HEK293 (cell line): Measurements from ENCODE around the gene GJB5.
A peak's percentile ranks its signal among the peaks of the same experiment; 100 is the strongest.

ENCODE experiments used
- CTCF ChIA-PET: fragments of 350-600 bp; formaldehyde crosslinking; extraction: SDS; loops from one replicate; lab custom pipeline; 2021; ENCODE audit warnings: antibody characterized with exemption; lab: Yijun Ruan, JAX
- POLR2A ChIA-PET: fragments of 300-600 bp; formaldehyde crosslinking; extraction: SDS; loops from one replicate; lab custom pipeline; 2020; ENCODE audit warnings: antibody characterized with exemption, inconsistent platforms; lab: Yijun Ruan, JAX
- H3K27ac ChIP-seq: fragments of 200-500 bp; sonication (Bioruptor generic); 2 replicates; pipeline ENCODE4 v1.5.1; 2014; ENCODE audit warnings: low read depth, low read length, control low read depth, inconsistent platforms; ENCODE audit errors: extremely low read depth
- H3K36me3 ChIP-seq, 2 experiments: fragments of 200-500 bp in 1 of 2; sonication (Bioruptor generic) in 1 of 2; 1 replicate in 1 of 2; 2 replicates in 1 of 2; pipeline ENCODE4 v1.5.1; 2014 to 2017; ENCODE audit warnings: inconsistent platforms in 2 of 2, low read length in 2 of 2; ENCODE audit not compliant: control insufficient read depth in 2 of 2, insufficient read depth in 1 of 2
- H3K4me1 ChIP-seq: fragments of 200-500 bp; sonication (Bioruptor generic); 2 replicates; pipeline ENCODE4 v1.5.1; 2014; ENCODE audit warnings: mild to moderate bottlenecking, low read length, inconsistent platforms; ENCODE audit not compliant: control insufficient read depth, insufficient read depth
- H3K4me3 ChIP-seq: 2 replicates; pipeline ENCODE4 v1.5.1; 2011; ENCODE audit warnings: low read depth, mild to moderate bottlenecking, control low read depth, low read length, moderate library complexity
- H3K9me3 ChIP-seq: fragments of 200-500 bp; sonication (Bioruptor generic); 2 replicates; pipeline ENCODE4 v1.5.1; 2014; ENCODE audit warnings: low read depth, low read length, inconsistent platforms; ENCODE audit not compliant: control insufficient read depth, insufficient read depth
- BCL11A ChIP-seq: fragments of 450-650 bp; formaldehyde crosslinking; IDR thresholded peaks from 2 replicates; pipeline ENCODE4 v1.5.1; 2016; ENCODE audit warnings: low read depth, missing biosample characterization, missing genetic modification characterization
- GLIS1 ChIP-seq: fragments of 450-650 bp; formaldehyde crosslinking; IDR thresholded peaks from 2 replicates; pipeline ENCODE4 v1.5.1; 2016; ENCODE audit warnings: missing biosample characterization, missing genetic modification characterization
- GLIS2 ChIP-seq: fragments of 450-650 bp; formaldehyde crosslinking; IDR thresholded peaks from 2 replicates; pipeline ENCODE4 v1.5.1; 2016; ENCODE audit warnings: missing biosample characterization, missing genetic modification characterization
- IKZF3 ChIP-seq: fragments of 450-650 bp; IDR thresholded peaks from 2 replicates; pipeline ENCODE4 v1.5.0; 2018; ENCODE audit warnings: missing biosample characterization, mild to moderate bottlenecking, missing genetic modification characterization, moderate library complexity
- KLF8 ChIP-seq: fragments of 450-650 bp; formaldehyde crosslinking; IDR thresholded peaks from 2 replicates; pipeline ENCODE4 v1.5.1; 2016; ENCODE audit warnings: missing biosample characterization, missing genetic modification characterization
- OSR2 ChIP-seq: fragments of 450-650 bp; formaldehyde crosslinking; IDR thresholded peaks from 2 replicates; pipeline ENCODE4 v1.5.1; 2016; ENCODE audit warnings: missing biosample characterization, missing genetic modification characterization
- ZBTB1 ChIP-seq: fragments of 450-650 bp; formaldehyde crosslinking; IDR thresholded peaks from 2 replicates; pipeline ENCODE4 v1.5.1; 2016; ENCODE audit warnings: missing biosample characterization, missing genetic modification characterization
- ZNF112 ChIP-seq: fragments of 450-650 bp; formaldehyde crosslinking; IDR thresholded peaks from 2 replicates; pipeline ENCODE4 v1.5.0; 2017; ENCODE audit warnings: missing biosample characterization, missing genetic modification characterization
- ZNF274 ChIP-seq, 2 experiments: fragments of 200-500 bp in 1 of 2; fragments of 450-650 bp in 1 of 2; sonication (Bioruptor generic) in 1 of 2; formaldehyde crosslinking in 1 of 2; IDR thresholded peaks; 2 replicates each; pipeline versions ENCODE4 v1.5.1 to v1.6.1; 2014 to 2016; ENCODE audit warnings: borderline replicate concordance in 1 of 2, inconsistent platforms in 1 of 2, low read length in 1 of 2, missing biosample characterization in 1 of 2, missing genetic modification characterization in 1 of 2
- ZNF335 ChIP-seq: fragments of 450-650 bp; formaldehyde crosslinking; conservative IDR thresholded peaks from 2 replicates; pipeline ENCODE4 v1.5.1; 2016; ENCODE audit warnings: missing biosample characterization, missing genetic modification characterization
- ZNF366 ChIP-seq: fragments of 450-650 bp; formaldehyde crosslinking; conservative IDR thresholded peaks from 2 replicates; pipeline ENCODE4 v1.5.1; 2016; ENCODE audit warnings: missing biosample characterization, missing genetic modification characterization
- ZNF423 ChIP-seq: fragments of 450-650 bp; formaldehyde crosslinking; IDR thresholded peaks from 2 replicates; pipeline ENCODE4 v1.5.1; 2016; ENCODE audit warnings: missing biosample characterization, missing genetic modification characterization
- ZNF510 ChIP-seq: fragments of 450-650 bp; formaldehyde crosslinking; IDR thresholded peaks from 2 replicates; pipeline ENCODE4 v1.5.1; 2018; ENCODE audit warnings: mild to moderate bottlenecking, missing genetic modification characterization, missing biosample characterization; ENCODE audit not compliant: insufficient replicate concordance
- ZNF600 ChIP-seq: fragments of 450-650 bp; formaldehyde crosslinking; IDR thresholded peaks from 2 replicates; pipeline ENCODE4 v1.5.1; 2016; ENCODE audit warnings: missing biosample characterization, missing genetic modification characterization
- ZNF654 ChIP-seq: fragments of 450-650 bp; formaldehyde crosslinking; IDR thresholded peaks from 2 replicates; pipeline ENCODE4 v1.5.1; 2016; ENCODE audit warnings: low read depth, missing biosample characterization, missing genetic modification characterization
- ZNF660 ChIP-seq: fragments of 450-650 bp; IDR thresholded peaks from 2 replicates; pipeline ENCODE4 v1.5.1; 2018; ENCODE audit warnings: missing biosample characterization, mild to moderate bottlenecking, missing genetic modification characterization
- ZNF747 ChIP-seq: fragments of 450-650 bp; formaldehyde crosslinking; IDR thresholded peaks from 2 replicates; pipeline ENCODE4 v1.5.1; 2016; ENCODE audit warnings: missing biosample characterization, missing genetic modification characterization
- ZNF837 ChIP-seq: fragments of 450-650 bp; formaldehyde crosslinking; IDR thresholded peaks from 2 replicates; pipeline ENCODE4 v1.5.1; 2016; ENCODE audit warnings: missing biosample characterization, missing genetic modification characterization
- ZSCAN30 ChIP-seq: fragments of 450-650 bp; IDR thresholded peaks from 2 replicates; pipeline ENCODE4 v1.5.1; 2018; ENCODE audit warnings: missing biosample characterization, mild to moderate bottlenecking, missing genetic modification characterization, moderate library complexity
- TF ChIP-seq, protein P1 (sequence below): fragments of 450-650 bp; formaldehyde crosslinking; IDR thresholded peaks from 2 replicates; pipeline ENCODE4 v1.5.1; 2016; ENCODE audit warnings: missing biosample characterization, missing genetic modification characterization
- TF ChIP-seq, protein P2 (sequence below): fragments of 450-650 bp; formaldehyde crosslinking; IDR thresholded peaks from 2 replicates; pipeline ENCODE4 v1.5.1; 2016; ENCODE audit warnings: missing biosample characterization, missing genetic modification characterization
- TF ChIP-seq, protein P3 (sequence below): fragments of 450-650 bp; formaldehyde crosslinking; IDR thresholded peaks from 2 replicates; pipeline ENCODE4 v1.5.1; 2017; ENCODE audit warnings: missing biosample characterization, missing genetic modification characterization

GJB5 gene

DNA sequence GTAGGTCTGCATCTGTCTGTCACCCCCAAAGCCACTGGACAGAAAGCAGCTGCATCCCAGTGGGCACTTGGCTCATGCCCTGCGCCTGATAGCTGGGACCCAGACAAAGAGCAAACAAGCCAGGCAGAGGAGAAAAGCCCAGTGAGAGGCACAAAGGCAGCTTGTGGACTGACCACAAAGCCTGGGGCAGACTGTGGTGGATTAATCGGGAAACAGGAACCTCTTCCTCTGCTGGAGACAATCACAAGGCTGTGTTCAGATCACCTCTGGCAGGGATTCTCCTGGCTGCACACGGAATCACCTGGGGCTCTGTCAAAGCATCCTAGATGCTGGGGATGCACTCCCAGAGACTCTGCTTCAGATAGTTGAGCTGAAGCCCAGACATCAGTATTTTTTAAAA, 15.2 kb upstream of the GJB5 start:
- no peaks in the 10 kb centered on the region for H3K9me3 ChIP-seq
- no peak for TF ChIP-seq GLIS2 (tag by site-specific recombination)
- TF ChIP-seq, protein P1, sequence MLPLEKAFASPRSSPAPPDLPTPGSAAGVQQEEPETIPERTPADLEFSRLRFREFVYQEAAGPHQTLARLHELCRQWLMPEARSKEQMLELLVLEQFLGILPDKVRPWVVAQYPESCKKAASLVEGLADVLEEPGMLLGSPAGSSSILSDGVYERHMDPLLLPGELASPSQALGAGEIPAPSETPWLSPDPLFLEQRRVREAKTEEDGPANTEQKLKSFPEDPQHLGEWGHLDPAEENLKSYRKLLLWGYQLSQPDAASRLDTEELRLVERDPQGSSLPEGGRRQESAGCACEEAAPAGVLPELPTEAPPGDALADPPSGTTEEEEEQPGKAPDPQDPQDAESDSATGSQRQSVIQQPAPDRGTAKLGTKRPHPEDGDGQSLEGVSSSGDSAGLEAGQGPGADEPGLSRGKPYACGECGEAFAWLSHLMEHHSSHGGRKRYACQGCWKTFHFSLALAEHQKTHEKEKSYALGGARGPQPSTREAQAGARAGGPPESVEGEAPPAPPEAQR (tag by site-specific recombination), result no peak
- no peak for TF ChIP-seq ZNF747
- no peak for TF ChIP-seq ZNF112 (tag by site-specific recombination)
- TF ChIP-seq ZNF274 (IDR thresholded peaks at IDR 0.05; ENCODE audit: low read length), result no peak
- no peak for TF ChIP-seq ZNF274 (tag by site-specific recombination; IDR thresholded peaks at IDR 0.05; ENCODE audit: borderline replicate concordance)
- no peak for TF ChIP-seq IKZF3 (tag by site-specific recombination)
- TF ChIP-seq ZNF366 (tag by site-specific recombination), result no peak
- TF ChIP-seq ZBTB1, result no peak
- no peak for TF ChIP-seq BCL11A
- TF ChIP-seq KLF8 (tag by site-specific recombination), result no peak
- CTCF ChIA-PET, result interaction anchor here (0.8 to 1.7 kb wide), 7 partner anchors 19 to 1106 kb away, joined by 3 to 8 read pairs (median 4); no protein-coding TSS in a partner anchor
- POLR2A ChIA-PET, result no interaction called here
- H3K4me3 ChIP-seq, result no peak overlapping the region
- no peak overlapping the region for H3K27ac ChIP-seq
- no peaks in the 10 kb centered on the region for H3K36me3 ChIP-seq
- no peaks in the 10 kb centered on the region for H3K4me1 ChIP-seq

DNA sequence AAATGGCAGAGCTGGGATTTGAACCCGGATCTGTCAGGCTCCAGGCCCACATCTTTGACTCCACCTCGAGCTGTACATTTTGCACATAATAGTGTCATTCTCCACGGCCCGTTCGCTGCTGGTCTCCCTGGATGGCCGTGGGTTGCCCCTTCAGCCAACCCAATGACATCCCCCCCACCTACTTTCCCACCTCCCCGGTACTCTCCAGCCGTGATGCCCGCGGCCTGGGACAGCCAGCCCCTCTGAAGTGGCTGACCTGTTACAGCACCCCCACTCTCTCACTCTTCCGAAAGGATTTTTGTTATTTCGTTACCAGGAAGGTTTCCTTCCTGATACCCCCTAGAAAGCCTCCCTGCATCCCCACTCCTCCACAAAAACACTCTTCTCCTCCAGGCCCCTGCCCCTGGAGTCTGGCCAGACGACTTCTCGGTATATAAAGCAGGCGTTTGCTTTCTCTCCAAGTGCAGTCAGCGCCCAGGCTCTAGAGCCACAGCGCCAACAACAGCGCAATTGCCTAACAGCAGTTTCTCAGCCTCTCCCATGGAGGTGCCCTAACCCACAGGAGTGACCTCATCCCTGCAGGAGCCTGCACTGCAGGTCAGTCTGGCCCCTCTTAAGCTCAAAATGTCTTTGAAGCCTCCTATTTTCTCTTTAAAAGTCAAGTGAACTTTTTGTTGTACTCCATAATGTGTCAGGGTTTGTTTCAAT, 14.5 kb upstream of the GJB5 start:
- CTCF ChIA-PET, result interaction anchor here (0.5 to 4.6 kb wide), 7 partner anchors 13 to 1106 kb away, joined by 3 to 33 read pairs (median 4); partner anchors contain the start of gene GJB5
- Histone ChIP-seq H3K36me3 (no peaks in the 10 kb centered on the region), H3K4me3 (no peak overlapping the region), H3K27ac (no peak overlapping the region), H3K4me1 (no peaks in the 10 kb centered on the region), H3K9me3 (no peaks in the 10 kb centered on the region)
- POLR2A ChIA-PET, result no interaction called here
- TF ChIP-seq ZNF423 (tag by site-specific recombination) (no peak), GLIS1 (tag by site-specific recombination) (peak; percentile 26; the same call in 1 of the 2 replicates)

DNA sequence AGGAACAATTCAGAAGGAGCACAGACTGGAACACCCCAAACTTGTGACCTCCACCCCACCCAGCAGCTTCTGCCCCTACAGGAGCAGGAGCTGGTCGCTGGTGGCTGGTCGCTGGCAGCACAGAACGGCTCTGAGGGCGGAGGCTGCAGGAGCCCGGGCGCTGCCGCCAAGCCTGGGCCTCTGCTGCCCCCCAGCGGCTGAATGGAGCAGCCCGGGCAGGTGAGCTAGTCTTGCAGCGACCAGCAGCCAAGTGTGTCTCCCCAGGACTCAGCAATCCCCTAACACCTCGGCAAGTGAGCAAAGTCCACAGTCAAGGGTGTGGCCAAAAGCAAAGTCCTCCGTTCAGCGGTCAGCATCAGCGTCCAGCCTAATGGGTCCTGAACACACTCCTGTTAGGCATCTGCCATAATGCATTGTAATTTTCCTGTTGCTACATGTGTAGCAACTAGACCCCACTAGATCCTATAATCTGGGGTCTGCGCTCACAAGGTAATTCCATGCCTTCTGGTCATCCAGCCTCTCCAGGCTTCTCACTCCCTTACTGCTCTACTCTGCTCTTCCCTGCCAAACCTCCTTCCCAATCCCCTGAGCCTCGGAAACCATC, 12.1 kb upstream of the GJB5 start:
- no peaks in the 10 kb centered on the region for H3K4me1 ChIP-seq
- POLR2A ChIA-PET, result interaction anchor here (1.9 kb wide), 1 partner anchor 1110 kb away, joined by 5 read pairs; no protein-coding TSS in a partner anchor
- no peaks in the 10 kb centered on the region for H3K9me3 ChIP-seq
- TF ChIP-seq GLIS1 (tag by site-specific recombination) (no peak), ZNF660 (tag by site-specific recombination) (0 out of 2 replicates have a peak, but pooled peaks have one; percentile 38), ZNF837 (tag by site-specific recombination) (no peak), ZNF335 (tag by site-specific recombination) (no peak), ZSCAN30 (tag by site-specific recombination) (peak; percentile 99), OSR2 (tag by site-specific recombination) (0 out of 2 replicates have a peak, but pooled peaks have one; percentile 47), ZNF510 (tag by site-specific recombination) (no peak), ZNF600 (tag by site-specific recombination) (peak; percentile 82), ZNF654 (peak; percentile 80)
- TF ChIP-seq, protein P2, sequence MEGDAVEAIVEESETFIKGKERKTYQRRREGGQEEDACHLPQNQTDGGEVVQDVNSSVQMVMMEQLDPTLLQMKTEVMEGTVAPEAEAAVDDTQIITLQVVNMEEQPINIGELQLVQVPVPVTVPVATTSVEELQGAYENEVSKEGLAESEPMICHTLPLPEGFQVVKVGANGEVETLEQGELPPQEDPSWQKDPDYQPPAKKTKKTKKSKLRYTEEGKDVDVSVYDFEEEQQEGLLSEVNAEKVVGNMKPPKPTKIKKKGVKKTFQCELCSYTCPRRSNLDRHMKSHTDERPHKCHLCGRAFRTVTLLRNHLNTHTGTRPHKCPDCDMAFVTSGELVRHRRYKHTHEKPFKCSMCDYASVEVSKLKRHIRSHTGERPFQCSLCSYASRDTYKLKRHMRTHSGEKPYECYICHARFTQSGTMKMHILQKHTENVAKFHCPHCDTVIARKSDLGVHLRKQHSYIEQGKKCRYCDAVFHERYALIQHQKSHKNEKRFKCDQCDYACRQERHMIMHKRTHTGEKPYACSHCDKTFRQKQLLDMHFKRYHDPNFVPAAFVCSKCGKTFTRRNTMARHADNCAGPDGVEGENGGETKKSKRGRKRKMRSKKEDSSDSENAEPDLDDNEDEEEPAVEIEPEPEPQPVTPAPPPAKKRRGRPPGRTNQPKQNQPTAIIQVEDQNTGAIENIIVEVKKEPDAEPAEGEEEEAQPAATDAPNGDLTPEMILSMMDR, result peak; percentile 93
- TF ChIP-seq, protein P3, sequence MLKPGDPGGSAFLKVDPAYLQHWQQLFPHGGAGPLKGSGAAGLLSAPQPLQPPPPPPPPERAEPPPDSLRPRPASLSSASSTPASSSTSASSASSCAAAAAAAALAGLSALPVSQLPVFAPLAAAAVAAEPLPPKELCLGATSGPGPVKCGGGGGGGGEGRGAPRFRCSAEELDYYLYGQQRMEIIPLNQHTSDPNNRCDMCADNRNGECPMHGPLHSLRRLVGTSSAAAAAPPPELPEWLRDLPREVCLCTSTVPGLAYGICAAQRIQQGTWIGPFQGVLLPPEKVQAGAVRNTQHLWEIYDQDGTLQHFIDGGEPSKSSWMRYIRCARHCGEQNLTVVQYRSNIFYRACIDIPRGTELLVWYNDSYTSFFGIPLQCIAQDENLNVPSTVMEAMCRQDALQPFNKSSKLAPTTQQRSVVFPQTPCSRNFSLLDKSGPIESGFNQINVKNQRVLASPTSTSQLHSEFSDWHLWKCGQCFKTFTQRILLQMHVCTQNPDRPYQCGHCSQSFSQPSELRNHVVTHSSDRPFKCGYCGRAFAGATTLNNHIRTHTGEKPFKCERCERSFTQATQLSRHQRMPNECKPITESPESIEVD, result no peak
- TF ChIP-seq, all 188 proteins: peak for 6
- CTCF ChIA-PET, result interaction anchor here (0.5 to 4.6 kb wide), 48 partner anchors 9 to 1112 kb away, joined by 3 to 39 read pairs (median 4); partner anchors contain the start of genes GJB4 and GJB5
- Histone ChIP-seq H3K4me3 (no peak overlapping the region), H3K27ac (no peak overlapping the region), H3K36me3 (no peaks in the 10 kb centered on the region)
